Transverse colon (tissue), 4 donors: Measurements from ENCODE around the gene KRT2. TPM values are rescaled to one million over a fixed set of nuclear protein-coding genes. Genes with fewer than 3 reads are reported as not detected.

Experiments used
- DNase-seq: peaks from one replicate; pipeline ENCODE4 v3.0.0-alpha.2; 2019
- H3K27ac ChIP-seq, 4 donors: fragments of 200-600 bp; sonication (generic); 2 replicates each; pipeline ENCODE4 v1.5.1; 2016 to 2018; ENCODE audit warnings: inconsistent platforms in 4 of 4
- H3K27me3 ChIP-seq: fragments of 200-600 bp; sonication (generic); 2 replicates; pipeline ENCODE4 v1.5.1; 2017; ENCODE audit warnings: inconsistent platforms
- H3K36me3 ChIP-seq, 4 donors: fragments of 200-600 bp; sonication (generic); 2 replicates each; pipeline ENCODE4 v1.5.1; 2017 to 2019; ENCODE audit warnings: inconsistent platforms in 4 of 4
- H3K4me1 ChIP-seq, 4 donors: fragments of 200-600 bp; sonication (generic); 2 replicates each; pipeline ENCODE4 v1.5.1; 2017 to 2020; ENCODE audit warnings: inconsistent platforms in 4 of 4
- H3K4me3 ChIP-seq, 4 donors: fragments of 200-600 bp; sonication (generic); 1 replicate in 1 of 4; 2 replicates in 3 of 4; pipeline versions ENCODE4 v1.5.1 to v1.6.1; 2017 to 2019; ENCODE audit warnings: inconsistent platforms in 4 of 4
- H3K9me3 ChIP-seq, 2 donors: fragments of 200-600 bp; sonication (generic); 2 replicates each; pipeline ENCODE4 v1.5.1; 2017 to 2019; ENCODE audit warnings: inconsistent platforms in 2 of 2
- EP300 ChIP-seq: sonication (generic); formaldehyde crosslinking; IDR thresholded peaks from one replicate; pipeline ENCODE4 v1.6.1; 2017; ENCODE audit warnings: antibody characterized with exemption, low read depth
- POLR2A ChIP-seq: fragments of 450-650 bp; IDR thresholded peaks from one replicate; pipeline ENCODE4 v1.6.1; 2016; ENCODE audit warnings: antibody characterized with exemption, mild to moderate bottlenecking, moderate library complexity
- POLR2AphosphoS5 ChIP-seq, 3 donors: sonication (generic); formaldehyde crosslinking; IDR thresholded peaks; one replicate each; pipeline ENCODE4 v1.6.1; 2016; ENCODE audit warnings: antibody characterized with exemption in 3 of 3
- WGBS, 2 donors: methylation state at CpG; one replicate each; pipeline ENCODE4 v1.1.5; 2018; ENCODE audit warnings: low coverage in 1 of 2; 5-methylcytosine and 5-hydroxymethylcytosine counted together
- in situ Hi-C, 4 donors: fragments of 200-750 bp; cut with MboI; loops; one replicate each; pipeline versions ENCODE4 v1.15.0 to v1.15.1; 2017; ENCODE audit warnings: low sequenced_read_pairs in 3 of 4, low pct_ligation_motif_present in 1 of 4, low pct_unique_long_range_greater_than_20kb in 1 of 4
- intact Hi-C: fragments of 100-400 bp; cut with DNase I; formaldehyde crosslinking; loops from one replicate; pipeline ENCODE4 v1.15.1; 2023; ENCODE audit warnings: low total_unique reads
- total RNA-seq, 4 donors: library from RNA; depleted of rRNA; stranded (reverse); fragments of >200 nt; gene quantifications; one replicate each; pipeline ENCODE4 v1.1.0, GENCODE V29; 2016
- TF ChIP-seq, protein P1 (sequence below), 5 experiments: fragments of 200-600 bp in 3 of 5; fragments of 450-650 bp in 2 of 5; sonication (generic) in 3 of 5; IDR thresholded peaks; 1 replicate in 2 of 5; 2 replicates in 3 of 5; pipeline ENCODE4 v1.5.1; 2016 to 2017; ENCODE audit warnings: antibody characterized with exemption in 5 of 5, inconsistent platforms in 3 of 5, mild to moderate bottlenecking in 2 of 5, moderate library complexity in 1 of 5

Gene KRT2
- total RNA-seq, 4 donors from 2014 or later: not detected

DNA sequence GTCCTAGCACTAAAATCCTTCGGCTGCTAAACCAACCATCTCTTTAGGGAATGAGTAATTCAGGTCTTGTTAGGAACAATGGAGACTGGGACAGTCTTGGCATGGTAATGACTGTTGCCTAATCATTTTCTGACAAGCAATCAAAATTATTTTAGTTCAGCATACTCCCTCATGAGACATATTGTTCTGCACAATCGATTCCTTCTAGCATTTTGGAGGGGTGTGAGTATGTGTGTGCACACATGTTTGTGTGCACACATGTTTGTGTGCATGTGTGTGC, 30.3 kb upstream of the KRT2 start:
- no peaks in the 10 kb centered on the region for H3K4me1 ChIP-seq
- H3K4me3 ChIP-seq: no peak overlapping the region
- H3K9me3 ChIP-seq: no peaks in the 10 kb centered on the region
- intact Hi-C loops (no loop called here), in situ Hi-C loops (no loop called here)
- TF ChIP-seq EP300: no peak
- no peak for TF ChIP-seq POLR2AphosphoS5 (IDR thresholded peaks at IDR 0.05)
- TF ChIP-seq, protein P1, sequence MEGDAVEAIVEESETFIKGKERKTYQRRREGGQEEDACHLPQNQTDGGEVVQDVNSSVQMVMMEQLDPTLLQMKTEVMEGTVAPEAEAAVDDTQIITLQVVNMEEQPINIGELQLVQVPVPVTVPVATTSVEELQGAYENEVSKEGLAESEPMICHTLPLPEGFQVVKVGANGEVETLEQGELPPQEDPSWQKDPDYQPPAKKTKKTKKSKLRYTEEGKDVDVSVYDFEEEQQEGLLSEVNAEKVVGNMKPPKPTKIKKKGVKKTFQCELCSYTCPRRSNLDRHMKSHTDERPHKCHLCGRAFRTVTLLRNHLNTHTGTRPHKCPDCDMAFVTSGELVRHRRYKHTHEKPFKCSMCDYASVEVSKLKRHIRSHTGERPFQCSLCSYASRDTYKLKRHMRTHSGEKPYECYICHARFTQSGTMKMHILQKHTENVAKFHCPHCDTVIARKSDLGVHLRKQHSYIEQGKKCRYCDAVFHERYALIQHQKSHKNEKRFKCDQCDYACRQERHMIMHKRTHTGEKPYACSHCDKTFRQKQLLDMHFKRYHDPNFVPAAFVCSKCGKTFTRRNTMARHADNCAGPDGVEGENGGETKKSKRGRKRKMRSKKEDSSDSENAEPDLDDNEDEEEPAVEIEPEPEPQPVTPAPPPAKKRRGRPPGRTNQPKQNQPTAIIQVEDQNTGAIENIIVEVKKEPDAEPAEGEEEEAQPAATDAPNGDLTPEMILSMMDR (IDR thresholded peaks at IDR 0.05): no peak
- no peak for TF ChIP-seq POLR2A
- H3K27ac ChIP-seq: no peak overlapping the region
- no peak for DNase-seq
- H3K36me3 ChIP-seq: no peaks in the 10 kb centered on the region
- peaks cover 3% of the 10 kb centered on the region for H3K27me3 ChIP-seq
- WGBS, 2 donors: 77 to 92% methylated on average over 2 of the region's 2 CpGs

DNA sequence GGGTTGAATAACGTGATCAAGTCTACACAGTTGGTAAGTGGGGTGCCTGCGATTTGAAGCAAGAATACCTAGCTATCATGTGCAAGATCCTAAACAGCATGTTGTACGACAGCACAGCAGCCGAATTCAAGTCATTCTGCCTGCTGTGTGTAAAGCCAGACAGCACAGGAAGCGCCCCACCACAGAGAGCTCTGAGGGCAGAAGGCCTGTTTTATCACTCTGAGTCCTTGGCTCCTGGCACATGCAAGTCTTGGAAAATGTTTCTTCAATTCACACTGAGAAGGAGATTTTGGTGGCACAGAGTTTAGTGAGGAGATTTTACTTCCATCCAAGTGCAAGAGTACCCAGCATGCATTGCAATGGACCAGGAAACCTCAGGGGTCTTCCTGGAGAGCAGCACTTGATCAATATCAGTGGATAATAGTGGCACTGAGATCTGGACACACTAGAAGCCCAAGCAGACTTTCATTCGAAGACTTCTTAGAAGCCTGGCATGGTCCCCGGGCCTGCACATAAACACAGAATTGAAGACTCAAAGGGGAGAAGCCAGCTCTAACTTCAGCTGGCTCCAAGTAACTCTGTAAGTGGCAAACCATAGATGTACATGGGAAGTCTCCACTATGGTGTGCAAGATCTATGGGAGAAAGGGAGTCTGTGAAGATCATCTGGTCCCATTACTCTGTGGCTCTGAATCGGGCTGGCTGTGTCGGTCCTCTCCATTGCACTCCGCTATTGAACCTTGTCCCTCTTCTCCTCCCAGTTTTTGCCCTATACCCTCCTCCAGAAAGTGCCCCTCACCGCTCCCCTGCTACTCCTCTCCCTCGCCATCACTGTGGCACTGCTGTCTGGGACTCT, 29.7 kb upstream of the KRT2 start:
- TF ChIP-seq POLR2A: no peak
- no peak for TF ChIP-seq POLR2AphosphoS5 (IDR thresholded peaks at IDR 0.05)
- TF ChIP-seq, protein P1 (IDR thresholded peaks at IDR 0.05): no peak
- TF ChIP-seq EP300: no peak
- Histone ChIP-seq H3K4me1 (no peaks in the 10 kb centered on the region), H3K27me3 (peaks cover 3% of the 10 kb centered on the region), H3K9me3 (no peaks in the 10 kb centered on the region), H3K4me3 (no peak overlapping the region), H3K27ac (no peak overlapping the region), H3K36me3 (no peaks in the 10 kb centered on the region)
- no peak for DNase-seq
- intact Hi-C loops: no loop called here
- 76 to 86% methylated on average over 7 to 12 of the region's 12 CpGs for WGBS, 2 donors
- in situ Hi-C loops: no loop called here

DNA sequence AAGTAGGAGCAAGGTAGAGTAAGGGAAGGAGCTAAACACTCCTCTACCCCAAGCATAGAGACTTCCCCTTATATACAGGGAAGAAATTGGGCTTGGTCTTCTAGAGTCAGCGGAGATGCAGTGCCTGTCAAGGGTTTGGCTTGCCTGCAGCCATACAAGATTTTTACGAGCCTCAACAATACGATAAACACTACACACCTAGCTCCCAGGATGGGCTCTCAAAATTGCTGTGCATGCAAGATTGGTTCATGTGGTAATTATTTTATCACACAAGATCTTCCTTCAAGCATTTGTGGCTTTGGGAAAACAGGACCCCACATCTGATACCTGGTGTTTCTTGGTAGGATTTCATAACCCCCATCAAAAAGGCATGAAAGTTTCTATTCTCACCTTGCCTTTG, 28.4 kb upstream of the KRT2 start, which contains the start of gene KRT1:
TSS of gene KRT1 (minus strand) at position 45 of the 400 bp plus-strand sequence. CDS start 59 bp downstream, outside the sequence.
- TF ChIP-seq, protein P1 (IDR thresholded peaks at IDR 0.05): no peak
- TF ChIP-seq POLR2A: no peak
- no peak for TF ChIP-seq POLR2AphosphoS5 (IDR thresholded peaks at IDR 0.05)
- TF ChIP-seq EP300: no peak
- Histone ChIP-seq H3K36me3 (no peaks in the 10 kb centered on the region), H3K4me1 (no peaks in the 10 kb centered on the region), H3K27me3 (peaks cover 3% of the 10 kb centered on the region), H3K9me3 (no peaks in the 10 kb centered on the region), H3K4me3 (no peak within 1 kb of the TSS), H3K27ac (no peak within 1 kb of the TSS)
- WGBS, 2 donors: 56% methylated on average over 3 of the region's 3 CpGs; no CpG with 5 or more reads in 1 of the 2 donors
- intact Hi-C loops: no loop called here
- in situ Hi-C loops: no loop called here
- DNase-seq: no peak

DNA sequence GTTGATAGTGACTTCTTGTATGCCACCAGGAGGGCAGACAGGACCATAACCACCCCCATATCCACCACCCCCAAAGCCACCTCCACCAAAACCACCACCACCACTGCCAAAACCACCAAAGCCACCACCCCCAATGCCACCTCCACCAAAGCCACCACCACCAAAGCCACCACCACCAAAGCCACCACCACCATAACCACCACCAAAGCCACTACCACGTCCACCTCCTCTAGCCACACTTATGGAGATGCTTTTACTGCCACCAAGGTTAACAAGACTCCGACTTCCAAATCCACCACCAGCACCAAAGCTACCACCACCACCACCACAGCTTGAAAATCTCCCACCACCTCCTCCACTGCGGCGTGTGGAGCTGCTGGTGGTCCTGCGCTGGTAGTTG, 27.9 kb upstream of the KRT2 start:
- no peaks in the 10 kb centered on the region for H3K36me3 ChIP-seq
- peaks cover 3% of the 10 kb centered on the region for H3K27me3 ChIP-seq
- in situ Hi-C loops (no loop called here), intact Hi-C loops (no loop called here)
- 92% methylated on average over 5 of the region's 5 CpGs; no CpG with 5 or more reads in 1 of the 2 donors for WGBS, 2 donors
- no peaks in the 10 kb centered on the region for H3K4me1 ChIP-seq
- no peak for DNase-seq
- no peak overlapping the region for H3K27ac ChIP-seq
- H3K4me3 ChIP-seq: no peak overlapping the region
- TF ChIP-seq, protein P1 (IDR thresholded peaks at IDR 0.05): no peak
- TF ChIP-seq POLR2A (no peak), POLR2AphosphoS5 (IDR thresholded peaks at IDR 0.05) (no peak), EP300 (no peak)
- H3K9me3 ChIP-seq: no peaks in the 10 kb centered on the region
